A549 (cell line): ENCODE measurements around the gene STK26.

Source experiments
- MYC ChIP-seq: IDR thresholded peaks from 2 replicates; pipeline ENCODE4 v1.6.1; 2012; ENCODE audit warnings: mild to moderate bottlenecking, inconsistent platforms, low read length, improper control_type of control experiment, borderline replicate concordance
- NFE2L2 ChIP-seq: fragments of 150-350 bp; conservative IDR thresholded peaks from 2 replicates; pipeline ENCODE4 v1.6.1; 2014; ENCODE audit warnings: low read length
- PHF8 ChIP-seq: fragments of 200-600 bp; sonication (generic); IDR thresholded peaks from 2 replicates; pipeline ENCODE4 v1.6.1; 2016; ENCODE audit warnings: low read depth, mild to moderate bottlenecking, antibody characterized with exemption, moderate library complexity, borderline replicate concordance
- POLR2A ChIP-seq: IDR thresholded peaks from 2 replicates; pipeline ENCODE4 v1.6.1; 2012; ENCODE audit warnings: mild to moderate bottlenecking, low read length
- RFX5 ChIP-seq: fragments of 450-650 bp; IDR thresholded peaks from 2 replicates; pipeline ENCODE4 v1.7.1; 2014; ENCODE audit warnings: antibody characterized with exemption, mild to moderate bottlenecking, moderate library complexity
- TF ChIP-seq, protein P1 (sequence below): fragments of >200 bp; sonication (Bioruptor Twin); formaldehyde crosslinking; IDR thresholded peaks from 3 replicates; pipeline ENCODE4 v1.5.1; 2016

DNA sequence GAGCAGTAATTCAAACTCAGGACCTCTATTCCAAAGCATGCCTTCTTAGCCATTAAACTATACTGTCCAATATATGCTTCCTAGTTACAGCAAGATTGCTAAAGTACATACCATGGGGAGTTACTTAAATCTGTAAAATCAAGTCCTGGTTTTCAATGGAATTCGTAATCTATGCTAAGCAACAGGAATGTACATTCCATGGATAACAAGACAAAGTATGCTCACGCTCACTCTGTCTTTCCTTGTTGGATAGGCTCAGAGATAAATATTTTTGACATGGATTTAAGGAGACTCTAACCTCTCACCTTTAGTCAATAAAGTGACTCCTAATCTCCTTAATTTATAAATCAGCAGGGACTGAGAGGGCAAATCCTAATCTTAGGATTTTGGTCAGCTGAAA is 47.3 kb upstream of the STK26 start:
- TF ChIP-seq, protein P1, sequence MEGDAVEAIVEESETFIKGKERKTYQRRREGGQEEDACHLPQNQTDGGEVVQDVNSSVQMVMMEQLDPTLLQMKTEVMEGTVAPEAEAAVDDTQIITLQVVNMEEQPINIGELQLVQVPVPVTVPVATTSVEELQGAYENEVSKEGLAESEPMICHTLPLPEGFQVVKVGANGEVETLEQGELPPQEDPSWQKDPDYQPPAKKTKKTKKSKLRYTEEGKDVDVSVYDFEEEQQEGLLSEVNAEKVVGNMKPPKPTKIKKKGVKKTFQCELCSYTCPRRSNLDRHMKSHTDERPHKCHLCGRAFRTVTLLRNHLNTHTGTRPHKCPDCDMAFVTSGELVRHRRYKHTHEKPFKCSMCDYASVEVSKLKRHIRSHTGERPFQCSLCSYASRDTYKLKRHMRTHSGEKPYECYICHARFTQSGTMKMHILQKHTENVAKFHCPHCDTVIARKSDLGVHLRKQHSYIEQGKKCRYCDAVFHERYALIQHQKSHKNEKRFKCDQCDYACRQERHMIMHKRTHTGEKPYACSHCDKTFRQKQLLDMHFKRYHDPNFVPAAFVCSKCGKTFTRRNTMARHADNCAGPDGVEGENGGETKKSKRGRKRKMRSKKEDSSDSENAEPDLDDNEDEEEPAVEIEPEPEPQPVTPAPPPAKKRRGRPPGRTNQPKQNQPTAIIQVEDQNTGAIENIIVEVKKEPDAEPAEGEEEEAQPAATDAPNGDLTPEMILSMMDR: no peak
- no peak for TF ChIP-seq NFE2L2
- TF ChIP-seq POLR2A: no peak
- no peak for TF ChIP-seq RFX5
- no peak for TF ChIP-seq PHF8
- no peak for TF ChIP-seq MYC
